Measurements from ENCODE around the gene CFI.

DNA sequence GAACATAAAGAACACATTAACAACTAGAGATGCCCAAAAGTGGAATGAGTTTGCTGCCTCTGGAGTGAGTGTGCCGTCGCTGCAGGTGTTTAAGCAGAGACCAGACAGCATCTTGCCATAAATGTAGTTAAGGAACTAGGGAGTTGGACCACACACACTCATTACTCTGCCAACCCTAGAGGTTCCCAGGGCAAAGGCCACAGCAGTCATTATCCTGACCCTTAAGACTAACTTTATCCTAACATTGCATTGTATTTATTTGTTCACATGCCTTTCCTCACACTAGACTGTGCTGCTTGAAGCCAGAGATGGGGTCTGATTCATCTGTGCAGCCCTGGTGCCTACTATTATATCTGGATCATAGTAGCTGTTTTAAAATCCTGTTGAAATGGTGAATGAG, 55.1 kb downstream of the CFI start:
- TF ChIP-seq, protein P1, sequence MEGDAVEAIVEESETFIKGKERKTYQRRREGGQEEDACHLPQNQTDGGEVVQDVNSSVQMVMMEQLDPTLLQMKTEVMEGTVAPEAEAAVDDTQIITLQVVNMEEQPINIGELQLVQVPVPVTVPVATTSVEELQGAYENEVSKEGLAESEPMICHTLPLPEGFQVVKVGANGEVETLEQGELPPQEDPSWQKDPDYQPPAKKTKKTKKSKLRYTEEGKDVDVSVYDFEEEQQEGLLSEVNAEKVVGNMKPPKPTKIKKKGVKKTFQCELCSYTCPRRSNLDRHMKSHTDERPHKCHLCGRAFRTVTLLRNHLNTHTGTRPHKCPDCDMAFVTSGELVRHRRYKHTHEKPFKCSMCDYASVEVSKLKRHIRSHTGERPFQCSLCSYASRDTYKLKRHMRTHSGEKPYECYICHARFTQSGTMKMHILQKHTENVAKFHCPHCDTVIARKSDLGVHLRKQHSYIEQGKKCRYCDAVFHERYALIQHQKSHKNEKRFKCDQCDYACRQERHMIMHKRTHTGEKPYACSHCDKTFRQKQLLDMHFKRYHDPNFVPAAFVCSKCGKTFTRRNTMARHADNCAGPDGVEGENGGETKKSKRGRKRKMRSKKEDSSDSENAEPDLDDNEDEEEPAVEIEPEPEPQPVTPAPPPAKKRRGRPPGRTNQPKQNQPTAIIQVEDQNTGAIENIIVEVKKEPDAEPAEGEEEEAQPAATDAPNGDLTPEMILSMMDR (IDR thresholded peaks at IDR 0.05) = no peak
- TF ChIP-seq POLR2A (IDR thresholded peaks at IDR 0.05) (no peak), POLR2AphosphoS5 (IDR thresholded peaks at IDR 0.05) (no peak), EP300 (IDR thresholded peaks at IDR 0.05) (no peak)

All from suprapubic skin (tissue), 4 donors.